HepG2 (cell line): ENCODE measurements around the gene TRIM72. TPM values are rescaled to one million over a fixed set of nuclear protein-coding genes. Genes with fewer than 3 reads are reported as not detected.
A peak's percentile ranks its signal among the peaks of the same experiment; 100 is the strongest.

Experiments
- ARID5B ChIP-seq: IDR thresholded peaks from 2 replicates; pipeline ENCODE4 v1.4.0; 2020; ENCODE audit warnings: mild to moderate bottlenecking, missing genetic modification reagents
- CERS6 ChIP-seq: sonication (generic); formaldehyde crosslinking; IDR thresholded peaks from 2 replicates; pipeline ENCODE4 v1.5.0; 2020; ENCODE audit warnings: missing genetic modification reagents
- FOSL2 ChIP-seq: sonication (generic); formaldehyde crosslinking; IDR thresholded peaks from 2 replicates; pipeline ENCODE4 v1.4.0; 2020; ENCODE audit warnings: missing genetic modification reagents
- FOXA3 ChIP-seq: IDR thresholded peaks from 2 replicates; pipeline ENCODE4 v1.6.1; 2016; ENCODE audit warnings: missing genetic modification reagents, missing compliant biosample characterization
- HHEX ChIP-seq: IDR thresholded peaks from 2 replicates; pipeline ENCODE4 v1.6.1; 2016; ENCODE audit warnings: control low read depth
- HIVEP1 ChIP-seq: sonication (generic); formaldehyde crosslinking; IDR thresholded peaks from 2 replicates; pipeline ENCODE4 v1.4.0; 2020; ENCODE audit warnings: mild to moderate bottlenecking, missing genetic modification reagents
- HMG20B ChIP-seq: conservative IDR thresholded peaks from 2 replicates; pipeline ENCODE4 v1.6.1; 2016; ENCODE audit warnings: missing genetic modification reagents, missing compliant biosample characterization
- HOXA3 ChIP-seq: sonication (generic); formaldehyde crosslinking; IDR thresholded peaks from 2 replicates; pipeline ENCODE4 v1.5.0; 2020; ENCODE audit warnings: missing genetic modification reagents
- HOXD1 ChIP-seq: sonication (generic); formaldehyde crosslinking; IDR thresholded peaks from 2 replicates; pipeline ENCODE4 v1.5.0; 2020; ENCODE audit warnings: missing genetic modification reagents
- IRF2 ChIP-seq: IDR thresholded peaks from 2 replicates; pipeline ENCODE4 v1.6.1; 2018; ENCODE audit warnings: missing genetic modification reagents, missing compliant biosample characterization
- MXD3 ChIP-seq: IDR thresholded peaks from 2 replicates; pipeline ENCODE4 v1.6.1; 2016; ENCODE audit warnings: mild to moderate bottlenecking, missing biosample characterization, missing genetic modification reagents
- NR2F2 ChIP-seq: IDR thresholded peaks from 2 replicates; pipeline ENCODE4 v1.6.1; 2012; ENCODE audit warnings: low read depth, inconsistent platforms, borderline replicate concordance
- PHF20 ChIP-seq: sonication (generic); formaldehyde crosslinking; IDR thresholded peaks from 2 replicates; pipeline ENCODE4 v1.5.0; 2020; ENCODE audit warnings: mild to moderate bottlenecking, missing genetic modification reagents
- RFXAP ChIP-seq: sonication (generic); formaldehyde crosslinking; IDR thresholded peaks from 2 replicates; pipeline ENCODE4 v1.4.0; 2020; ENCODE audit warnings: missing genetic modification reagents, borderline replicate concordance
- SMAD3 ChIP-seq: sonication (generic); formaldehyde crosslinking; IDR thresholded peaks from 2 replicates; pipeline ENCODE4 v1.4.0; 2020; ENCODE audit warnings: missing genetic modification reagents
- TEAD3 ChIP-seq: optimal IDR thresholded peaks from 2 replicates; pipeline ENCODE3; 2016; ENCODE audit warnings: borderline replicate concordance
- ZBED4 ChIP-seq: sonication (generic); formaldehyde crosslinking; IDR thresholded peaks from 2 replicates; pipeline ENCODE4 v1.4.0; 2020; ENCODE audit warnings: missing genetic modification reagents, borderline replicate concordance
- ZFP90 ChIP-seq: sonication (generic); formaldehyde crosslinking; IDR thresholded peaks from 2 replicates; pipeline ENCODE4 v1.8.0; 2022; ENCODE audit warnings: missing genetic modification reagents, mild to moderate bottlenecking, inconsistent platforms, borderline replicate concordance
- ZNF138 ChIP-seq: sonication (generic); formaldehyde crosslinking; IDR thresholded peaks from 2 replicates; pipeline ENCODE4 v1.5.0; 2020; ENCODE audit warnings: mild to moderate bottlenecking, low read depth, missing genetic modification reagents
- ZNF503 ChIP-seq: sonication (generic); formaldehyde crosslinking; IDR thresholded peaks from 2 replicates; pipeline ENCODE4 v1.4.0; 2020; ENCODE audit warnings: missing genetic modification reagents
- ZSCAN25 ChIP-seq: sonication (generic); formaldehyde crosslinking; IDR thresholded peaks from 2 replicates; pipeline ENCODE4 v1.8.0; 2022; ENCODE audit warnings: mild to moderate bottlenecking, missing genetic modification reagents
- polyA plus RNA-seq, 8 experiments: library from polyadenylated mRNA; depleted of rRNA in 3 of 8; stranded (reverse) in 7 of 8; unstranded in 1 of 8; fragments of >200 nt; fragmentation: Illumina TruSeq in 4 of 8; extraction: Trizol in 4 of 8; gene quantifications; 2 replicates each; pipeline versions ENCODE4 v1.2.1 to v1.2.3, GENCODE V29; 2011 to 2016; ENCODE audit warnings: low read depth in 4 of 8, missing spikeins in 1 of 8, mixed read lengths in 1 of 8; ENCODE audit not compliant: insufficient read depth in 1 of 8
- total RNA-seq, 5 experiments: library from RNA; depleted of rRNA; stranded (reverse); fragments of >200 nt; fragmentation: Illumina TruSeq; extraction: Trizol; gene quantifications; 2 replicates each; pipeline ENCODE4 v1.2.3, GENCODE V29; 2016; ENCODE audit warnings: low read depth in 1 of 5

TRIM72 gene
- total and polyA plus RNA-seq, 2 of the 13 experiments (the other 11 are each of a cell fraction or from before 2014, with no cell fraction given) = not detected

GRCh38 chr16:31206776-31207175, 7.1 kb upstream of the TRIM72 start (continued):
- peak; percentile 58; the same call in 1 of the 2 replicates for TF ChIP-seq NR2F2
- peak; percentile 54; the same call in 1 of the 2 replicates for TF ChIP-seq SMAD3 (CRISPR knock-in tag)
- TF ChIP-seq HOXD1 (CRISPR knock-in tag) = 0 out of 2 replicates have a peak, but pooled peaks have one; percentile 6
- no peak for TF ChIP-seq ZFP90 (CRISPR knock-in tag)
- peak; percentile 96 for TF ChIP-seq TEAD3 (CRISPR knock-in tag)
- peak; percentile 72 for TF ChIP-seq HMG20B
- peak; percentile 33; the same call in 1 of the 2 replicates for TF ChIP-seq IRF2
- TF ChIP-seq MXD3 (CRISPR knock-in tag) = no peak
- no peak for TF ChIP-seq RFXAP (CRISPR knock-in tag)
- peak; percentile 66 for TF ChIP-seq FOXA3 (CRISPR knock-in tag)
- 0 out of 2 replicates have a peak, but pooled peaks have one; percentile 29 for TF ChIP-seq HOXA3 (CRISPR knock-in tag)
- TF ChIP-seq HHEX = peak; percentile 42; the same call in 1 of the 2 replicates
- peak; percentile 39 for TF ChIP-seq FOSL2 (CRISPR knock-in tag)
- no peak for TF ChIP-seq HIVEP1
- 0 out of 2 replicates have a peak, but pooled peaks have one; percentile 15 for TF ChIP-seq ZNF503 (CRISPR knock-in tag)
- TF ChIP-seq ZNF138 (CRISPR knock-in tag) = no peak
- no peak for TF ChIP-seq ZSCAN25 (CRISPR knock-in tag)
- TF ChIP-seq ARID5B (CRISPR knock-in tag) = peak; percentile 82
- TF ChIP-seq PHF20 (CRISPR knock-in tag) = 0 out of 2 replicates have a peak, but pooled peaks have one; percentile 12
- no peak for TF ChIP-seq ZBED4 (CRISPR knock-in tag)
- no peak for TF ChIP-seq CERS6 (CRISPR knock-in tag)
